HEK293T (cell line): ENCODE results near the gene FNDC3B.

Experiments
- ARNT ChIP-seq: fragments of 450-650 bp; IDR thresholded peaks from 2 replicates; pipeline ENCODE4 v1.6.1; 2017; ENCODE audit warnings: mild to moderate bottlenecking
- BHLHE40 ChIP-seq: fragments of 450-650 bp; IDR thresholded peaks from 2 replicates; pipeline ENCODE4 v1.6.1; 2016; ENCODE audit warnings: mild to moderate bottlenecking, moderate library complexity, borderline replicate concordance
- FOXK2 ChIP-seq: fragments of 450-650 bp; IDR thresholded peaks from 2 replicates; pipeline ENCODE4 v1.6.1; 2016; ENCODE audit warnings: mild to moderate bottlenecking
- FOXM1 ChIP-seq: fragments of 450-650 bp; IDR thresholded peaks from 2 replicates; pipeline ENCODE4 v1.6.1; 2017; ENCODE audit warnings: mild to moderate bottlenecking, borderline replicate concordance
- LEF1 ChIP-seq: fragments of 450-650 bp; IDR thresholded peaks from 2 replicates; pipeline ENCODE4 v1.6.1; 2017; ENCODE audit warnings: mild to moderate bottlenecking, borderline replicate concordance
- NFRKB ChIP-seq: fragments of 450-650 bp; IDR thresholded peaks from 2 replicates; pipeline ENCODE4 v1.6.1; 2016; ENCODE audit warnings: mild to moderate bottlenecking, moderate library complexity
- SP1 ChIP-seq: fragments of 450-650 bp; IDR thresholded peaks from 2 replicates; pipeline ENCODE4 v1.6.1; 2017
- SUZ12 ChIP-seq: fragments of 450-650 bp; IDR thresholded peaks from 2 replicates; pipeline ENCODE4 v1.6.1; 2016; ENCODE audit warnings: mild to moderate bottlenecking
- TARDBP ChIP-seq: fragments of 450-650 bp; IDR thresholded peaks from 2 replicates; pipeline ENCODE4 v1.6.1; 2016

- TF ChIP-seq LEF1 (no peak), SUZ12 (no peak), FOXM1 (no peak), NFRKB (no peak), SP1 (no peak), ARNT (no peak), FOXK2 (no peak), TARDBP (no peak), BHLHE40 (no peak)
Measured at GRCh38 chr3:172282850-172283249, 243.5 kb downstream of the FNDC3B start.
